Measurements from ENCODE around the gene NALF2.

The NALF2 gene

GRCh38 chrX:69503782-69504625 is at the start of gene NALF2:
Gene NALF2, plus strand, starts transcription at chrX:69504326. Its CDS starts 957 bp downstream, at chrX:69505283.
- DNase-seq, result peak; percentile 72

- no peak for DNase-seq
Observed at GRCh38 chrX:69457756-69458155, 46.4 kb upstream of the NALF2 start.

GRCh38 chrX:69466546-69466945 is 37.6 kb upstream of the NALF2 start:
- no peak for DNase-seq

GRCh38 chrX:69469975-69470374 is 34.2 kb upstream of the NALF2 start:
- DNase-seq, result no peak

GRCh38 chrX:69489625-69490024 is 14.5 kb upstream of the NALF2 start:
- DNase-seq, result no peak

GRCh38 chrX:69493193-69493592 is 10.9 kb upstream of the NALF2 start:
- no peak for DNase-seq

- no peak for DNase-seq
Observed at GRCh38 chrX:69493766-69494165, 10.4 kb upstream of the NALF2 start.

- no peak for DNase-seq
Observed at GRCh38 chrX:69496183-69496582, 7.9 kb upstream of the NALF2 start.

- no peak for DNase-seq
Observed at GRCh38 chrX:69501429-69501828, 2.7 kb upstream of the NALF2 start.

- DNase-seq, result peak; percentile 57
Observed at GRCh38 chrX:69503228-69503781, 821 bp upstream of the NALF2 start.

GRCh38 chrX:69504626-69505612 is 793 bp downstream of the NALF2 start:
- DNase-seq, result no peak

- no peak for DNase-seq
Observed at GRCh38 chrX:69505772-69506616, 1.9 kb downstream of the NALF2 start.

- DNase-seq, result no peak
Observed at GRCh38 chrX:69506617-69507499, 2.7 kb downstream of the NALF2 start.

GRCh38 chrX:69507500-69507789 is 3.3 kb downstream of the NALF2 start:
- DNase-seq, result no peak

- no peak for DNase-seq
Observed at GRCh38 chrX:69508610-69509009, 4.5 kb downstream of the NALF2 start.

GRCh38 chrX:69510137-69510715 is 6.1 kb downstream of the NALF2 start:
- peak; percentile 12 for DNase-seq

- DNase-seq, result no peak
Observed at GRCh38 chrX:69510914-69511513, 6.9 kb downstream of the NALF2 start.

GRCh38 chrX:69522052-69522451 is 17.9 kb downstream of the NALF2 start:
- DNase-seq, result no peak

- no peak for DNase-seq
Observed at GRCh38 chrX:69523314-69523713, 19.2 kb downstream of the NALF2 start.

GRCh38 chrX:69524781-69525363 is 20.7 kb downstream of the NALF2 start:
- DNase-seq, result no peak
